GM18508 (cell line): ENCODE measurements around the gene SHISA9.

ENCODE experiments used
- ATAC-seq: cut with Tn5 transposase; IDR thresholded peaks from one replicate; pipeline ENCODE4 v1.9.1; 2021; ENCODE audit warnings: moderate number of reproducible peaks; ENCODE audit not compliant: insufficient read depth, unreplicated experiment

The SHISA9 gene

GRCh38 chr16:13106464-13106863 is 205.1 kb downstream of the SHISA9 start:
- no peak for ATAC-seq

GRCh38 chr16:13108126-13108525 is 206.7 kb downstream of the SHISA9 start:
- no peak for ATAC-seq

DNA sequence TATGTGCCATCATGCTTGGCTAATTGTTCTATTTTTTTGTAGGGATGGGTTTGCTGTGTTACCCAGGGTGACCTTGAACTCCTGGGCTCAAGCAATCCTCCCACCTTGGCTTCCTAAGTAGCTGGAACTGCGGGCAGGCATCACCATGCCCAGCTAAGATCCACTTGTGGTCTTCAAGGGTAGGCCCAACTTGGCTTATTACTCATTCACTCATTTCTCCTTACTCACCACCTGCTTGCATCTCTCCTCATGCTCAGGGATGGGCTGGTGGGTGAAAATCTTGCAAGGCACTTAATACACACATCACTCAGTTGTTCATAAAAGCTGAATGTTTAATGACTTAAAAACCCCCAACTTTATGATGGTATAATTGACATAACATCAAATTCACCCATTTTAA is 207.8 kb downstream of the SHISA9 start:
- no peak for ATAC-seq

- ATAC-seq = no peak
Measured at GRCh38 chr16:13110124-13110796, 208.9 kb downstream of the SHISA9 start.

GRCh38 chr16:13111747-13112146 is 210.3 kb downstream of the SHISA9 start:
- no peak for ATAC-seq

DNA sequence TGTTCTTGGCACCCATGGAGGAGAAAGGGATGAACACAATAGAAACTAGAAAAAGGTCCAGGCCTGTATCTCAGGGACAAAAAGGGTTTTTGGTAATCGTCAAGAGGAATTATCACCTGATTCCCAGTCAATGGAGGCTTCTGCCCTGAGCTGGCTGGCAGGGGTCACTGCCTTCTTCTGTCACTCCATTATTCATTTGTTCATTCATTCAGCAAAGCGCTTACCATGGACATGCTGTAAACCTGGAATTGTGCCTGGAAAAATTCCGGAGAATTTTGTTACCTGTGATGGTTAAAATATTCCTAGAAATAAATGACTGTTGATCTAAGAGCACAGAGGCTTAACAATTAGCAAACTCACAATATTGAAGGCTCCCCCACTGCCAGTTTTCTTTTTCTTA is 212.3 kb downstream of the SHISA9 start:
- ATAC-seq = no peak

GRCh38 chr16:13118091-13118490 is 216.7 kb downstream of the SHISA9 start:
- ATAC-seq = no peak

- no peak for ATAC-seq
Measured at GRCh38 chr16:13120091-13120490, 218.7 kb downstream of the SHISA9 start.

DNA sequence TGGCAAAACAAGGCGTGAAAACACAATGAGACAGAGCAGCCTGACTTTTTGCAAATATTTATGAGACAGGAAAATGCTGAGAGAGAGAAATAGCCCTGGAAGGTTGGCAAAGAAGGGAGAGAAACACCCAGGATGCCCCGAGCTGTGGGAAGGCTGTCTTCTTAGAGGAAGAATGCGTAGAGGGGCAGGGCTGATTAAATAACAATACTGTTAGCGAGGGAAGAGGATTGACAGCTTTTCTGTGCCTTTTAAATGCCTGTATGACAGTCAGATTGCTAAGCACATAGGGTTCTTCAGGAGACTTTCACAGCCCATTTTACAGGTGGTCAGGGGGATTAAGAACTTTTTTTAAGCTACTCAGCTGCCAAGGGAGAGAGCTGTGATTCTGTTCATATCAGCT is 219.2 kb downstream of the SHISA9 start:
- ATAC-seq = no peak

GRCh38 chr16:13123991-13124390 is 222.6 kb downstream of the SHISA9 start:
- no peak for ATAC-seq

DNA sequence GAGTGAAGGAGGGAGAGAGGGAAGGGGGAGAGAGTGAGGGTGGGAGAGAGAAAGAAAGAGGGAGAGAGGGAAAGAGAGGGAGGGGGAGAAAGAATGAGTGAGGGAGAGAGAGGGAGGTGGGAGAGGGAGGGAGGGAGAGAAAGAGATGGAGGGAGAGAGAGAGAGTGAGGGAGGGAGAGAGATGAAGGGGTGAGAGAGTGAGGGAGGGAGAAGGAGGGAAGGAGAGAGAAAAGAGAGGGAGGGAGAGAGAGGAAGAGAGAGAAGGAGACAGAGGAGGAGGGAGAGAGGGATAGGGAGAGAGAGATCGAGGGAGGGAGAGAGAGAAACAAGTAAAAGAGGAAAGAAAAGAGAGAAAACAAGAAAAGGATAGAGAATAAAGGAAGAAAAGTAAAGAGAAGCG is 225.7 kb downstream of the SHISA9 start:
- ATAC-seq = no peak

GRCh38 chr16:13130586-13130985 is 229.2 kb downstream of the SHISA9 start:
- no peak for ATAC-seq

DNA sequence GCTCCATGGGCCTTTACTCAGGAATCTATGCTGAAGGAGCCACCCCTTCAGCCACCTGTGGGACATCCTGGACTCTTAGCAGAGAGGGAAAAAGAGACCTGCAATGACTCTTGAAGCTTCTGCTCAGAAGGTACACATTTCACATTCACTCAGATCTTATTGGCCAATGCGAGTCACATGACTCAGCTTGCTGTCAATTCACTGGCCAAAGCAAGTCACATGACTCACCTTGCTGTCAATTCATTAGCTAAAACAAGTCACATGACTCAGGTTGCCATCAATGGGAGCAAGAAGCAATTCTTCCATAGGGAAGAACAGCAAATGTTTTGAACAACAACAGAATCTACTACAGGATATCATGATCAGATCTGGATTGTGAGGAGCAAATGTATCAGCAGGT is 233.4 kb downstream of the SHISA9 start:
- ATAC-seq = no peak

GRCh38 chr16:13136901-13137300 is 235.5 kb downstream of the SHISA9 start:
- ATAC-seq = no peak

DNA sequence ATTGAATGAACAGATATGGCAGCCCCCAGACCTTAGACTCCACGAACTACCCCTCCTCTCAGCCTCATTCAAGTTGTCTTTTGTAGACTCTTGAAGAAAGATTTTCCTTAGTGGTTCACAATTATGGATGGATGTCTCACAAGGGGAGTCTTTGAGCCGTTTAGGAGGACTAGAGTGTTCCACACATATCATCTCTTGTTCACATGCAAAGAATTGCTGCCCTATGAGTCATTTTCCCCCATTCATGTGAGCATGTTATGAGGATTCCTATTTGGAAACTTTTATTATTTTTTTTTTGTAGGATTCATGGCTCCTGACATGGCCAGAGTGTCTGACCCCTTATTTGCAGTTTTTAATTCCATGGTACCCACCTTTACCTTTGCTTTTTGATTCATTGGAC is 237.1 kb downstream of the SHISA9 start:
- no peak for ATAC-seq

DNA sequence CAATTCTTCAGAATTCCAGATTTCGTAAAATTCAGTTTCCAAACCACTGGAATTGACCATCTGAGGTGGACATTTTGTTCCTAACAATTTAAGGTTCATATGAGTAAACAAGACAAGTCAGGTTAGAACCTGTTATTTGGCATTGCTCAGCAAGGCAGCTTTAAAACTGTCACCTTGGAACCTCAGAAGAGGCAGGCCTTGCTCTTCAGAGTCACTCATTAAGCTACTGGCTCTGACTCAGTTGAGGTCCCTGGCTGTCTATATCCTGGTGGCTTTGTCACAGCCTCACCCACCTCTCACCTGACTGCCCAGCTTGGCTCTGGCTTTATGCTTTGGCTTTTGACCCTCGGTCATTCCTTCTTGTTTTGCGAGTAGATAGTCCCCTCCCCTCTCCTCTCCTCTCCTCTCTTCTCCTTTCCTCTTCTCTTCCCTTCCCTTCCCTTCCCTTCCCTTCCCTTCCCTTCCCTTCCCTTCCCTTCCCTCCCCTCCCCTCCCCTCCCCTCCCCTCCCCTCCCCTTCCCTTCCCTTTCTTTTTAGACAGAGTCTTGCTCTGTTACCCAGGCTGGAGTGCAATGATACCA is 238.4 kb downstream of the SHISA9 start:
- ATAC-seq = no peak

- no peak for ATAC-seq
Measured at GRCh38 chr16:13143551-13143950, 242.2 kb downstream of the SHISA9 start.

DNA sequence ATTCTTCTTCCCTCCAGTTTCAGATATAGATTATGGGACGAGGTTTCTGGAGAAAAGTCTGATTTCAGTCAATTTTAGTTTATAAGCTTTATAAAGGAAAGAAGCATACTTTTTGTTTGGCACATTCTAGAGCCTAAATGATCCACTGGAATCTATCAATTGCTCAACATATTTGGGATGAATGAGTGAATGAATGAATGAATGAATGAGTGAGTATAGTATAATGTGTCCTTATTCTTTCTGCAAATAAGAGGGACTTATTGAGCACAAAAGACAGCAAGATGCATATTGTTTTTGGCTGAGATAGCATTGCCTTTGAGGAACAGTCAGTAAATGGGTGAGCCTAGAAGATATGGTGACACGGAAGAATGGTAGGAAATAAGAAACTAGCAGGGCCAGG is 245.4 kb downstream of the SHISA9 start:
- no peak for ATAC-seq

GRCh38 chr16:13148294-13148693 is 246.9 kb downstream of the SHISA9 start:
- ATAC-seq = no peak

GRCh38 chr16:13148836-13149235 is 247.4 kb downstream of the SHISA9 start:
- no peak for ATAC-seq

DNA sequence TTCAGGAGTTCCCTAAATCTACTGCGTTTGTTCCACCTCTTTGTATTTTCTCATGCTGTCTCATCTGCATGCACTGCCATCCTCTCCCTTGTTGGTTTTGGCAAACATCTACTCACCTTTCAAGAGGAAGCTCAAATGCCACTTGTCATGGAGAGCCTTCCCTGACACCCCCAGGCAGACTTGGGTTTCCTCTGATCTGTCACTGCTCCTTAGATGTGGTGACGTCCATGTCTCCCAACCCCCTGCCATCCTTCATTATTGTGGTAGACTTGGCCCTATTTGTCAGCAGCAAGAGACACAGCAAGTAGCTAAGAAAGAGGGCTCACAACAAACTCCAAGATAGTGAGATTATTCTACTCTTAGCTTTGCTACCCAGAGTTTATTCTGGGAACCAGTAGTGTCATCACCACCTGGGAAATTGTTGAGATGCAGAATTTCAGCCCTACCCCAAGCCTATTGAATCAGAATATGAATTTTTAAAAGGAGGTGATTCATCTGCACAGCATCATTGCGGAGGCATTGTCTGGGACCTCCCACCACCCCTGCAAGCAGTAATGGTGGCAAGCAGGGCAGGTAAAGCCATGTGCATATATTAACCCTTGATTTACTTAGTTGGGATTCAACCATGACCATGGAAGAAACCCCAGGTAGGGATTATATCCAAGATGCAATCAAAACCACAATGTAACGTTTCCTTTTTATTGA is 248.9 kb downstream of the SHISA9 start:
- ATAC-seq = no peak

DNA sequence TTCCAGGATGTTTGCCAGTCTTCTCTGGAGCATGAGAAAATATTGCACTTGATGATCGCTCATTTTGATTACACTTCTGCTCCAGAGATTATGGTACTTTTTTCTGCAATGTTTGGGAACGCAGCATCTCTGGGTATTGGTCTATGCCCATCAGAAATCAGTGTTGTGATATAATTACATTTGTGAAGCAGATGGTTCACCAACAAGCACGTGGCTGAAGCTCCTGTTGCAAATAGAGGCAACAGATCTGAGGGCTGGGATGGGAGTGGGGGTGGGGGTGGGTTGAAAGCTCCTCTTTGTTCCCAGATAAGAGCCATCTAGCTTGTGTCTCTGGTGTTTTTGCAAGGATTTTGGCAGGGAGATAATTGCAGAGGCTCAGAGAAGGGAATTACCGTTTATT is 252.3 kb downstream of the SHISA9 start:
- ATAC-seq = no peak
